HuH-7.5 (cell line): ENCODE measurements around the gene ATXN7L1.
A peak's percentile ranks its signal among the peaks of the same experiment; 100 is the strongest.

Experiments
- DNase-seq: peaks from one replicate; pipeline ENCODE4 v3.0.0; 2011; ENCODE audit warnings: low spot score

Gene ATXN7L1

DNA sequence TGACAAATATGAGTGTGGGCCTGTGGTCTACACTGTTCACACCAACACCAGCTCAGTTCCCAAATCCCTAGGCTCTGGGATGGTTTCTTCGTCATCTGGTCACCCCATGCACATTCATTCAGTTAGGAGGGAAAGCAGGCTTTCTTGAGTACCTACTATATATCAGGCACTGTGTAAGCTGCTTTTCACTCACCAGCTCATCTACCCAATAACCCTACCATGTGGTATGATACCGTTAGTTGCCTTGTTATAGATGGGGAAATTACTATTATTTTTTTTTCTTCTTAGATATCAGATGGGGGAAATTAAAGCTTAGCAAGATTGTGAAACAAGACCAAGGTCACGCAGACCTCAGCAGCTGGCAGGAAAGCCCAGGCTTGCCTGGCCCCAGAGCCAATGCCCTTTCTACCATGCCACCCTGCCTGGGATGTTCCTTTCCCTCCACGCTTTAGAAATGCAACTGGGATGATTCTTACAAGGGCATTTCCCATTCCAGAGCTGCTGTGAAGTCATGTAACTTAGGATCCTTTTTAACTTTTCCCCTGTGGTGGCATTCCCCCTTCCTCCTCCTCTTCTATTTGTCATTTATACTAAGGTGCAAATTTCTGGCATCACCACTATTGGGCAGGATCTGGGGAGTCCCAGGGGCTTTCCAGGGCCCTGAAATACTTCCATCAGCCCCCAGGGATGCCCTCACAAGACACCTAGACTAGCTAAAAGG lies 202.0 kb downstream of the ATXN7L1 start:
- DNase-seq = no peak

DNA sequence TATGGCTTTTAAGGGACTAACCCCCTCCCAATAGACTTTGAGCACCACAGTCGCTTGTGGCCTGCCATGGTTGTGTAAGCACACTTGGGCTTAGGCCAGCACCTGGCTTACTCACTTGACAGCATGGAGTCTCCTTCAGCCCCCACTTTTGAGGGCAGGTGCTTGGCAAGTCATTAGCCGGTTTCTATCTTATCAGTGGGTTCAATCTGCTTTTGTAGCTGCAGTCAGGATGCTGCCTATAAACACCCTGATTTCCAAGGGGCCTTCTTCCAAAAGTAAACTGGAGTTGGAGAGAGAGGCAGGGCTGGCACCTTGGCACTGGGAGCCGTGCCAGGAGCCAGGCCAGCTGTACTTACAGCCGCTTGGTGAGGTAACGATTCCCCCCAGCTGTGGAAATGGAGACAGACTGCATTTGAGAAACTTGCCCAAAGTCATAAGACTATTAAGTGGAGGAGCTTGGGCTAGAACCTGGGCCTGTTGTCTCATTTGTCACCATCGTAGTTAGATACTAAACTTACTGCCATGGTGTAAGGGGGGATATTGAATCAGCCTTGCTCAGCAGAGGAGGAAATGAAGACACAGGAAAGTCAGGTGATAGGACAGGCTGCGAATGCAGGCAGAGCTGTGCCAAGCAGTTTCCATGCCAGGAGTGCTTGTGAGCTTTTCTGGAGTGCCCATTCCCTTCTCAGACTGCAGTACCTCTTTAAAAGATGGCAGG lies 202.9 kb downstream of the ATXN7L1 start:
- DNase-seq = no peak

DNA sequence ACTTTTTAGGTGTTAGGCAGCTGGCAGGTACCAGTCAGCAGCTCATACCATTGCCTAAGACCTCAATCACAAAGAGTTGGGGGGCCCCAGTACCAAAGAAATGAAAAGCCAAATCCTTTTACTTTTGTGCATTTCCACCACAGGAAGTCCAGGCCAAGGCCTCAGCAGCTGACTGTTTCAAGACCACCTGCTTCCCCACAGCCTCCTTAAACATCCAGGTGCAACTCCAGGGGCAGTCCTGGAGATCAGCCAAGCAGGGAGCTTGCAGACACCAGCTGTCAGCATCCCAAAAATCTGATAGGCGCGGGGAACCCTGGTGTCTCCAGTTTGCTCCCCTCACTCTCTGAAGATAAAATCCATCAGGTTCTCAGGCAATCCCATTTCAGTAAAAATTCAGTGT lies 203.6 kb downstream of the ATXN7L1 start:
- DNase-seq = no peak

DNA sequence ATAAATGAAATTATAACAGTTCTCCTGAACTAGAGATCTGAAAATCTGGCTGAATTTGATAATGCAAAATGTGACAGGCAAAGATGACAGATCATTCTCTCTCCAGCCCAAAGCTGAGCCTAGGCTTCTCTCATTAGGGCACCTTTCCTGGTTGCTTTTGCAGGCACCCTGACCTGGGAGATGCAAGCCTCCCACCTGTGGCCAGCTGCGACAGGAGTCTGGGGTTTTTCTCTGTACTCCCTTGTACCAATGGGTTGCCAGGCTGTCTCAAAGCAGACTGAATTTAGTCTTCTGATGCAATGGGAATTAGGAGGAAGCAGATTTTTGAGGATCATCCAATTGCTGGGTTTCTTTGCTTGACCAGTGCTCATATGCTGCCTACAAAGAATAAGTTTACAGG lies 210.1 kb downstream of the ATXN7L1 start:
- no peak for DNase-seq

DNA sequence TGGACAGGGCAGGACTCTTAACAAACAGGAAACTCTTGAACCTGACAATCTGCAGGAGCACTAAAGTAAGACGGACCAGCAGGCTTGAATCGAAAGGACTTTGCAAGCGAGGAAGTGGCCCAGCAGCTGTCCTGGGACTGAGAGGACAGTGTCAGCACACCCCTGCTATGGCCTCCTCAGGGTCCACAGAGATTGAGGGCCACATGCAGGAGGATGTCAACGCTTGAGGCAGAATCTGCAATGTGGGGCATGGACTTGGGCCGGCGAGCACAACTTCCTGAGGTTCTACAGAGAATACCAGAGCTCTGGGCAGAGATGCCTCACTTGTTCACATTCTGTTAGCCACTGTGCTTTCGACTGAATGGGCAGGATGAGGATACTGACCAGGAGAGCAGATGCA lies 210.7 kb downstream of the ATXN7L1 start:
- DNase-seq = no peak

DNA sequence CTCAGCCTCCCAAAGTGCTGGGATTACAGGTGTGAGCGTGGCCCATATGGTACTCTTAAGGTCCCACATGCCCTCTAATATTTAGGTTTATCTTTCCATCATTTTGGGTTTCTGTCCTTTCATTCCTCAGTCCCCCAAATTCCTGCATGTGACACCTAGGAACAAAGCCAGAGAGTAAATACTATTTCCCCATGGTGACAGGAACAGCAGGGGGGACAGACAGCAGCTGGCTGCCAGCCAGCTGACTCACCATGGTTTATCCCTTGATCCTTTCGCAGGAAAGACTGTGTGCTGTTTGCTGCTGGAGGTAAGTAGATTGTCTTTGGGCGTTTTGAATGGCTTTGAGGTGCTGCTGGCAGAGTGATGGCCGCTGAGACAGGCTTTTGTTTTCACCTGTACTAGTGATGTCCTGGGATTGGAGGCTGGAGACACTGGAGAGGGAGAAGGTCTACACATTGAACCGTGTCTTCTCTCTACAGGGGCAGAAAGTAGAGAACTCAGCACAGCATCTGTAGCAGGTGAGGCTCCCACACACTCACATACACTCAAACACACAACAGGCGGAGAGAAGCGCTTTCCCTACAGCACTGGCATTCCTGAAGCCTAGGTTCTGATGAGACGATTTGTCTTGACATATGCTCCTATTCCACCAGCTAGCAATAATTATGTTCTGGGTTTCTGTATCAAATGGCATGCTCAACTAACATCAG lies 211.4 kb downstream of the ATXN7L1 start:
- no peak for DNase-seq

DNA sequence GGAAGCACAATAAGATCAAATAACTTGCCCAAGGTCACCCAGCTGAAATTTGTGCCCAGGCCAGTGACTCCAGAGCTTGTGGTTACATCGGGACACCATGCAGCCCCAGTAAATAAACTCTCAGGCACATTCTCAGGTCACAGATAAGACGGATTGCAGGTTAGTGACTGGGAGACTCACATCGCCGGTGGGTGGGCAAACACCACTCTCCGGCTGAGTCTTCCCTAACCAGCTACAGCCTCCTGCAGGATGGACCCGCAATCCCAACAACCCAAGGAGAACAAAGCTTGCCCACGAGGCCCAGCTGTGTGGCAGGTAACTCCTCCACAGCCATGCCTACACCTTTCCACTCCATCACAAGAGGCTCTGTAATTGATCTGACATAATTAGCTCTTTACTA lies 213.4 kb downstream of the ATXN7L1 start:
- DNase-seq = no peak

DNA sequence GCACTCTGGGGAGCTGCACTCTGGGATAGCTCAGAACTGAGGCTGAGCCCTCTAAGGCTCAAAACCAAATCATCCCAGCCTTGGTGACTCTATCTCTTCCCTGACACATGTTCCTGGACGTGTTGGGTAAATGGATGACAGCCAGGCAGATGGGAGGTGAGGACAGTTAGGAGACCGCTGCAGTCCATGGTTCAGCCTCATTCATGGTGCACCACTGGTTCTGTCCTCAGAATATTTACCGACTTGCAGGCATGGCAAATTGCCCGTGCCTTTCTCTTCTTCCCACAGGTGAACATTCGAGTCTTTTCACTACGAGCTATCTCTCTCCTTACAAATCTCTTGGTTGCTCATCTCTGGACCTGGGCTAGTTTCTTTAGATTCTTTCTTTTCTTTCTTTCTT lies 214.8 kb downstream of the ATXN7L1 start:
- DNase-seq = no peak

DNA sequence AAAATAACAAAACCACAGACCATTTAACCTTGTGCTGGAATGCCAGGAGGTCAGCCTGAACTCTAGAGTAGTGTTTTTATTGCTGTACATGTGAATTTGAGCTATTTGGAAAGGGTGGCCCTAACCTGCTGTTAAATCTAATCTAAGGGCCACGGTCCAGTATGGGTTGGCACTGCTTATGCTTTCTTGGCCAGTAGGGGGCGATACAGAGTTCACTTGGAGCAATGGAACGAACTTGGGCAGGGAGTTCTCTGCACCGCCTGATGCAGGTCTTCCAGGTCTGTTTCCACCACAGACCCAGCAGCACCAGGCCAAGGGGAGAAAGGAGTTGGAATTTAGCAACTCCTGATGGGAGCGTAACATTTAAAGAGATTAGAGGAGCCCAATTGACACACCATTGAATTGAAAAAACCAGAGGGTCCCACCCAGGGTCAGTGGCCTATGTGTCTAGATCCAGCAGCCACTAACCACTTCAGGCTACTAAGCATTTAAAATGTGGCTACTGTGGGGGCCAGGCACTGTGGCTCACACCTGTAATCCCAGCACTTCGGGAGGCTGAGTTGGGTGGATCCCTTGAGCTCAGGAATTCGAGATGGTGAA lies 219.4 kb downstream of the ATXN7L1 start:
- DNase-seq = no peak

DNA sequence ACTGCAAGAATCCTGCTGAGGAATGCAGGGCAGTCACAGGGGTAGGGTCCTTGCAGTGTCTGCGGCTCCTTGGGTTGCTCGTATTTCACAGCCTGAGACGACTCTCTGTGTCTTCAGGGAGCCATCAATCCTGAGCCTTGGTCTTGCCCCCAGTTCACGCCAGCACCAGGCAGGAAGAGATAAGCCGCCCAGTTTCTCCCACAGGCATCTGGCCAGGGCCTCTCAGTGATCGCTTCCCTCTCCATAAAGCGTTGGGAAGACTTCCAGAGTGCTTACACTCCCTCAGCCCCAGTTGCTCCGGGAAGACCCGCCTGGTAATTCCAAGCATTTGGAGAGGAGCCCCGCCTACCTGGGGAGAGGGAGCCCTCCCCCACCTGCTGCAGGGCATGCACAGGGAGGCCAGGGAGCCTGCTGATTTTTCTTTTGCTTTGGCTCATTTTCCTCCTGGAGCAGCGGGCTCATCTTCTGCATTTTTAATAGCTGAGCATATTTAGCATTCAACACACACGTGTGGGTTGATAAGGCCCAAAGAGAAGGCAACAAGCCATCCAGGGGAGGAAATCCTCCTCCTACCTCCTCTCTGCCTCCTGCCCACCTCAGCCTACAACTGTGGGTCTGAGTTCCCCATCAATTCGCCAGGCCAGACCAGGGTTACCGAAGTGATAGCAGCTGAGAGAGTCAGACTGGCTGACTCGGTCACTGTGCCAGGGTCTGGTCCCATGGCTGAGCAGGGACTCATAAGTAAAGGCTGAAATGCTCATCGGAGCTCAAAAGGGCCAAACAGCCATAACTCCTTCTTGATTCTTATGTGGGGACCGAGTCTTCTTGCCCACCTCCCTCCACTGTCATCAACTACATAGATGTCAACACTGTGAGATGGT lies 220.7 kb downstream of the ATXN7L1 start:
- no peak for DNase-seq

DNA sequence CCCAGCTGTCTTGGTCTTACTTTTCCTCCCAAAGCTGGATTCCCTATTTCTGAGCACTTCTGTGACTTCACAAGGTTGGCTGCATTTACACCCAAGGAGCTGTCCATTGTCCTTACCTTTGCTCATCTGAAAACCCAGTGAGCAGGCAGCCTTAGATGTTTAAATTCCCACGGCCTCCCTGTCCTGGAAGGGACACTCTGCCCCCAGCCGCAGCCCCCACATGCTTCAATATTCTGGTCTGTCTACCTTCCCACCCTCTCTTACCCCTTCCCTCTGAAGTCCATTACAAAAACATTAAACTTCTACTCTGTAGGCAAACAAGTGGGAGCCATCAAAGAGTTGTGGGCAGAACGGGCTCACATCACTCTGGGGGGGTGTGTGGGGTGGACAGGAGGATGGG lies 221.3 kb downstream of the ATXN7L1 start:
- DNase-seq = no peak

DNA sequence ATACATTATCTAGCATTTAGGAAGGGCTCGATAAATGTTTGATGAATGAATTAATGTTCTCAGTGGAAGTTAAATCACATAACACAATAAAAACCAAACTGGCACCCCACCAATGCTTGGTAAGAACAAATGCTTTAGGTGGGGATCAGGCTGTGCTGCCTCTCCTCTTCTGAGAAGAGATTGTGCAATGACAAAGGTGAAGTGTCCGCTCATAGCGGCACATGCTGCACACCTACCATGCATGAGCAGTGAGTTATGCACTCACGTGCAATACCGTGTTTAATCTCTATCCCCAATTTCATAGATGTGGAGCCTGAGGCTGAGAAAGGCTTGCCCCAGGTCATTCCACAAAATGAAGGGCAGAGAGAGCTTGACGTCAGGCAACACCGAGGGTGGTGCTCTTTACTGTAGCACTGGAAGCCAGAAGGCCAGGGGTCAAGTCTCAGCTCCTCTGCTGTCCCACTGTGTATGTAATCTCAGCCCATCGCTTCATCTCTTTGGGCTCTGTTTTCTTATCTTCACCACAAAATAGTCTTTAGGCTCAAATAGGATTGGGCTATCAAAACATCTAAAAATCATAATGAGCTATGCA lies 222.2 kb downstream of the ATXN7L1 start:
- DNase-seq = no peak

DNA sequence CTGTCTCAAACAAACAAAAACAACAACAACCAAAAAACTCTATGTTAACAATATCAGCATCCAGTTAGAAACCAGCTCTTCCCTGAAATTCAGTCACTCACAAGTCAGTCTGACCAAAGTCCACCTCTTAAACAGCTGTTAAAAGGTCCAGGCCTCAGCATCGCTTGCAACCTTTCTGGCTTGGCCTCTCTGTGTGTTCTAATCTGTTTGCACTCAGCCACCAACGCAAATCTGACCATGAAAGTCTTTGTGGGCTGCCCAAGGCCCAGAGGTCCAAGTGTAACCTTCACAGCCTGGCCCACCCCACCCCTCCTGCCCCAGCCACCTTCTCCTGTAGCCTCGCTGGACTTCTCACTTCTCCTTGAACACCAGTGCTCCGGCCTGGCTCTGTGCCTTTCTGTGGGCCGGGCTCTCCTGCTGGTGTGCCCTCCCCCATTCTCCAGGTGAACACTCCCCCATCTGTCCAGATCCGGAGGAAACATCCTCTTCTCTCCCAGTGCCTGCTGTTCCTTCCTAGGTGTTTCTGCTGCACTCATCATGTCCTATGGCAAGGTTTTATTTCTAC lies 222.9 kb downstream of the ATXN7L1 start:
- DNase-seq = peak; percentile 53

DNA sequence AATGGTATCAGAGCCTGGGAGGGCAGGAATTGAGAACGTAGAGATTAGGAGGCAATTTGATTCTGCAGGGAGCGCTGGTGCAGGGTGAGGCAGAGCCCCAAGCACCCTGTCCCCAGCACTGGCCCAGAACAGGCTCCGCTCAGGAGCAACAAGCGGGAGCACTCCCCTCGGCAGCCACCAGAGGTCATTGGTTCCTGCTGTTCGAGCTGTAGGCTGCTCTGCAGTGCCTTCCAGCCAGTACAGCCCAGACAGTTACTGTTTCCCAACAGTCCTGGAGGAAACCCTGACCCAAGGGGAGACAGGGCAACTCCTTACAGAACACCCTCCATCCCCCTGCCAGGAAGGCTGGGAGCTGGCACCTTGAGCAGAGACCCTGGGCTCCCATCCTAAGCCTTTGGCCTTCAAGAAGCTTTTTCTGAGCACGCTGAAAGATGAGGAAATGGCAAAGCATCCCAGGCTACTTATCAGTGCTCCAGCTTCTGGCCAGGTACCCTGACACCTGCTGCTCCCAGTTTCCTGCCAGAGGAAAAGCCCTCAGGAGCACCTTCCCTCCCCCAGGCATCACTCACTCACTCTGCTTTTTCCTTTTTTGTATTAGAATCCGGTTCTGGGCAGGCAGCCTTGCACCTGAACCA lies 223.9 kb downstream of the ATXN7L1 start:
- DNase-seq = peak; percentile 92

DNA sequence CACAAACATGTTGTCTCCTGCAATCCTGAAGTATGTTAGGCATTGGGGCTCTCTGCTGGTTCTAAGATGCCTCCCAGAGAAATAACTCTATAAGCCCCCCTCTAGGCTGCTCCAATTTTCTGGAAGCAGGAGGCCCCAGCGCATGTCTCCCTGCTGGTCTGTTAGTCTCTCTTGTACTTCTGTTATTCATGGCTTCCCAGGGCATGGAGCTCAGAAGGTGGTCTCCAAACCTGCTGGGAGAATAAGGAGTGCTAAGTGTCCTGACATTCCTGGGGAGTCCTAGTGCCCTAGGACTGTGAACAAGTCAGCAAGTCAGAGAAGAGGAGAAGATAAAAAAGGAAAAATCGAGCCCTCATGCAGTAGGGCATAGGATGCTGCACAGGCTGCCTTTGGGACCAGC lies 224.6 kb downstream of the ATXN7L1 start:
- no peak for DNase-seq

DNA sequence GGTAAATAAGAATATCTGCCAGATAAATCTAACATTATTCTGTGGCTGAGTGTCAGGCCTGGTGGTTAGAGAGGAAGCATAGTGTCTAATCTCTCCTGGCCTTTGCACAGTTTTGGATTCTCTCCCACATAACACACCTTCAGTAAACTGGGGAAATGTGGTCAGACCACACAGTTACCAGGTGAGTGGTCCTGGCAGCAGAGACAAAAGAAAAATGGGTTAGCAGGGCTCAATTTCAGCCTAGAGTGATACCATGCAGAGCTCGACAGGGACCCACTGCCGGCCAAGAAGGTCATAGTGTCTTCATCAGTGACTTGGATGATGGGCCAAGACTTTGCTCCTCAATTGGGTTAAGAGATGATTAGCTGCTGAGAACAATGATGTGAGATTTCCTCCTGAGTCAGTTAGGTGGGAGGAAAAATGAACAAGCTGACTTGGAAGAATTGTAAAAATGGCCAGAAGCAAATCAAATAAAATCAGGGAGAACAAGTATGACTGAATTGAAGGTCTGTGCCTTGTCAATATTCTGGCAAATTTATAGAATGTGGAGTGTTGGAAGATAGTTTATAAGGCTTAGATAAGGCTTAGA lies 225.9 kb downstream of the ATXN7L1 start:
- no peak for DNase-seq

DNA sequence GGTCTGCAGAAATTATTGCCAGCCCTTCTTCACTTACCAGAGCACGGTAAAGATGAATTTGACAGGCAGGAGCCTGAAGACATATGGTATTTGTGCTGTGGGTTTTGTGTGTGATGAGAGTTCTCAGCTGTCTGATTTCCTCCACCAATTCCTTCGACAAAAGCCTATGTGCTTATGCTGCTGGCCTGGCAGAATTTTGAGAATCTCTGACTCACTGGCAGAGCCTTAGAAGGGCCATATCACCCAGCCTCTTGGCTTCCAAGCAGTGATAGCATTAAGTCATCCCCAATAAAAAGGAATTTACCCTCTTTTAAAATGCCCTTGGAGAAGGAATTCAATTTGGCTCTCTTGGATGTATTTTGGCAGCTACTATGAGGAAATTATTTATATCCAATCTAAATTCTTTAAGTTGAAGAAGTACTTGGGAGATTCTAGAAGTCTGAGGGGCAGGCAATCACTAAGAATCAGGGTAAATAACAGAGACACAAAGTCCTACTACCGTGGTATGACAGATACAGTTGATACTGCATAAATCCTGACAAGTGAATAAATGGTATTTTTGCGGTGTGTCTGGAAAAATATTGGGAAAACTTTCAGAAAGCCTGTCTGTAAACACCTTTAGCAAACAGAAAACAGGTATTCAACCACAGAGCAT lies 226.5 kb downstream of the ATXN7L1 start:
- no peak for DNase-seq

DNA sequence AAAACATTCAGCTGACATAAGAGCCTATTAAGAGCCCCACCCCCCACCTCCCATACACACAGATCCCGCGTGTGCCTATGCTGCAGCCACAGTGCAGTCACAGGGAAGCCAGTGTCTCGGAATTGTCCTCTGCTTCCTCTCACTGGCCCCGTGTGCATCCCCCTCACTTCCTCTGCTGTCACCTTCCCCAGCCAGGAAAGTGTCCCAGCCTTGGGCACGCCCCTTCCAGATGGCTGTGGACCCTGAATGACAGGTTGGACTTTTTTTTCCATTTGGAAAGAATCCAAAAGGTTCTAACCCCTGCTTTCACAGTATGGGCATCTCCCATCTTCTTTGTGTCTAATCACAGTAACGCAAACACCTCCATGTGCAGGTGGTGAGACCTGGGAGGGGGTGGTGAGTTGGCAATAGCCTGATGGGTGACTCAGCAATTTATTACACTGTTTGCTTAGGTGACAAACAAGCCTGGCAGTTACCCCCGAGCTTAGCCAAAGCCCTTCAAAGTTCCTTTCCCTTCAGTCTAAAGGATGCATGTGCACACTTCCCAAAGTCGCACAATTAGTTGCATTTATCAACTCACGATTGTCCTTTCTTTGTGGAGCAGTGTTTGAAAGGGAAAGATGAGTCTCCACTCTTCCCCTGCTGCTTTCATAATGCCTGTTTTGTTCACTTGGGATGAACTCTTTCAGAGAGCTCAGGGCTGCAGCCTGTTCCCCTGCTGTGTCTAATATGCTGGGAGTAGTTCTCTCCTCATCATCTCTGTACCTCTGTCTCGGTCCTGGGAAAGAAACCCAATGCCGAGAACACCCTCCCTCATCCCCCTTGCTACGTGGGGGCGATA lies 227.6 kb downstream of the ATXN7L1 start:
- DNase-seq = peak; percentile 59

DNA sequence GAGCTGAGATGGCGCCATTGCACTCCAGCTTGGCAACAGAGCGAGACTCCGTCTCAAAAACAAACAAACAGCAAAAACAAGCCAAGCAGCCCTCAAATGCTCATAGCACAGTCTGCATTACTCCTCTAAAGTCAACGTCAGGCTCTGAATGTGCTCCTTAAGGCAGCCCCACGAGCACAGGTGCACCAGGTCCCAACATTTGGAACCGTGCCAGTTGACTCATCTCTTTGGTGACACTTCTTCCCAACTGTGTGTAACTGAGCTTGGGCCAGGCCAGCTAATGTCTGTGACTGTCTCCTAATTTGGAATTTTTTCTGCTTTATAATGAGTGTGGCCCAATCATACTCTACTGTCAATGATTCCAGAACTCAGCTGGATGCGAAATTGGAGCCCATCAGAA lies 228.8 kb downstream of the ATXN7L1 start:
- no peak for DNase-seq
